CD4-positive, alpha-beta T cell treated with Interleukin-10 for 1 hour (primary cell): ENCODE results near the gene NEURL3.

Experiments used
- DNase-seq: peaks from one replicate; pipeline ENCODE4 v3.0.0-alpha.2; 2020

NEURL3 gene

DNA sequence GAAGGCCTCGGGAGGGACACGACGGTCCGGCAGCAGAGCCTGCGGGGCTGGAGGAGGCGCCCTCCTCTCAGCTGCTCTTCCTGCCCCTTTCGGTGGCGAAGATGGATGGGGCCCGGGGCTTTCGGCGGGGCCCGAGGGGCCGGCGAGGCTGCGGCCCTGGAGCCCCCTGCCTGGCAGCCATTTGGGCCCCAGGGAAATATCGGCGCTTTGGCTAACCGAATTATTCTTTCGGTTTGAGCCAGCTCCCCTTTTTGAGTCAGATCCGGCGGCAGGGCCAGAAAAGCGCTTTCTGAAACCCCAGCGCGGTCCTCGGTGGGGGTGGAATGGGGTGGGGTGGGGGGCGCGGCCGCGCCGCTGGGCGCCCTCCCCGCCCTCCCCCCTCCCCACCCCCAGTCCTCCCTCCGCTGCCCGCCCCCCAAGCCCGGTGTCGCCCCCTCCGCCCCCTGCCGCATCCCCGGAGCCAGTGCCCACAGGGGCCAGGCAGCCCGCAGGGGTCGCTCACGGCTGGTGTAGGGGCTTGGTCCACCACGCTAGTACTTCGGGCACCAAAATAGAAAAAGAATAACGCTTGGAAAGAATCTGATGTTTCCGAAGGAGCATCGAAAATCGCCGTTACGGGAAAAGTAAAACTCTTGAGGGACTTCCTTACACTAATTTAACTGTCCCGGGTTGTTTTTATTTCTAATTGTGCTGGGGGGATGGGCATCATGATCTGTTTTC is 22.3 kb upstream of the NEURL3 start:
- DNase-seq, result peak; percentile 66

DNA sequence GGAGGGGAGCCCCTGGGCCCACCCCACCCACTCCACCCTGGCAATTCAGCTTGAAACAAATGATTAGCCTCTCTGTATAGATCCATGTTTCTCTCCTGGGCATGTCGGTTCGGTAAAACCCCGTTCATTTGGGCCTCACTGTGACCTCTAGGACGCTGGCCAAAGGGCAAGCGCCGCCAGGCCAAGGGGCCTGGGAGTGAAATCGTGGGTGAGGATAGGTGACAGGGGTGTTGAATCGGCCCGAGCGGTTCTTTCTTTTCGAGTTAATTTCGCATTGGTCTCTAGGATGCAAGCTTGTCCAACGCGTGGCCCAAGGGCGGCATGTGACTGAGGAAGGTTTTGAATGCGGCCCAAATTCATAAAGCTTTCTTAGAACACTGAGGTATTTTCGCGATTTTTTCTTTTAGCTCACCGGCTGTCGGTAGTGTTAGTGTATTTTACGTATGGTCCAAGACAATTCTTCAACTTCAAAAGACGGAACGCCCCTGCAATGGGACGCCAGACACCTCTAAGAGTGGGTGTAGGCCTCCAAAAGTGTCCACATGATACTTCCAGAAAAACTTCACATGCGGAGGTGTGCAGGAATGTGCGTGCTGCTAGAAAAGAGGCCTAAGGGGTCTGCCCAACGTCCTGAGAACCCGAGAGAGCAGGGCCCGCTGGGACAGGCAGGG is 21.6 kb upstream of the NEURL3 start:
- DNase-seq, result no peak

DNA sequence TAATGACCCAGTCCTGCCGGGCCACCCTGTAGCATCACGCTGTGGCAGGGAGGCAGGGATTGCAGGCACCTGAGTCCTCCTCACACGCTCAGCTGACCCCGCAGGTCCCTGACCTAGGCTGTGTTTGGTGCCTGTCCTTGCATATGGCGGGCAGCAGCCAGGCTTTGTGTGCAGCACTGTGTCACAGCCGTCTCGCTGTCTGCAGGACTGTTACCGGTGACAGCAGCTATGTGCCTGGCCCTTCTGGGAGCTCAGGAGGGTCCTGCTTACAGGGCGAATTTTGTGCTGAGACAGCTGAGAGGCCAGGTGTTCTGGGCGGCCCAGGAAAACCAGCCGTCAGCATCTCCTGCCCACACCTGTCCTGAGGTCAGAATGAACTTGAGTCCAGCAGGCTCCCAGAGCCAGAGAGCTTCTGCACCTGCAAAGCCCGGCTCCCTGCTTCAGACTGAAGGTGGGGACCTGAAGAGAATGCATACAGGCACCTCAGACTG is 21.0 kb upstream of the NEURL3 start:
- no peak for DNase-seq

DNA sequence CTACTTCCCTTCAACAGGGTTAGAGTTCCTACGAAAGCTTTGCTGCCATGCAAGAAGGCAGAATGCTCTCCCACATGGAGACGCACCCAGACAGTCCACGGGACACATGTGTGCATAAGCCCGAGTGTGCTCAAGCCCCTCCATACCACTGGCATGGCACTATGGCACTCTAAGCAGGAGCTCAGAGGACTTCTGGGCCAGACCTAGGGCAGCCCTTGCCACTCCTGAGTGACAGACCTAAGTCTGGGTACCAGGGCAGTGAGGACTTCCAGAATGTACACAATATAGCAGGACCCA is 20.0 kb upstream of the NEURL3 start:
- no peak for DNase-seq

DNA sequence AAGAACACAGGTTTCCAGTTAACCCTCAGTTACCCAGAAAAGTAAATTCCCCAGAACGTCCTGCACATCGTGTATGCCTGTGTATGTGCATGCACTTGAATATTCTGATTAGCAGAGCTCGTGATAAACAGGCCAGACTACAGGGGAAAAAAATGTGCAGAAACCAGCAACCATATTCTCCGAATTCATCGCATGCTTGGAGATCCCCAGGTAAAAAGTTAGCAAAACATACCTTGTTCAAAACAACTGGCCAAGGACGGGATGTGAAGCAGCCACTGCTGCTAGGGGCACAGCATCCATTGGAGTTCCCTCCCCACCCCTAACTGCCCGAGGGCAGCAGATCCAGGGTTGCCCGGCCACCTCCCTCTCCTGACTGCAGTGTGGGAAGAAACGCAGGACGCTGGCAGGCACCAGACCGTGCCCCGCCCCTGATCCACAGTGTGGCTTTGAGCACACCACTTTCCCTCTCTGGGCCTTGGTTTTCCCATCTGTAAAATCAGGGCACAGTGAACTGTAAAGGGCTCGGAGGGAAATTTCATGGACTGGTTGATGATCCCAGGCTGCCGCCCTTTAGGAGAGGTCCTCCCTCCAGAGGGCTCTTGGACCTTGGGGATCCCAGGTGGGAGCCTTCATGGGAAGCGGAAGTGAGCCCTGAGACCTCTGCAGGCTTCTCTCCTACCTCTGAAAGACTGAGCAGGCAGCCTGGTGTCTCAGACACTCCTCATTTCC is 19.5 kb upstream of the NEURL3 start:
- no peak for DNase-seq

DNA sequence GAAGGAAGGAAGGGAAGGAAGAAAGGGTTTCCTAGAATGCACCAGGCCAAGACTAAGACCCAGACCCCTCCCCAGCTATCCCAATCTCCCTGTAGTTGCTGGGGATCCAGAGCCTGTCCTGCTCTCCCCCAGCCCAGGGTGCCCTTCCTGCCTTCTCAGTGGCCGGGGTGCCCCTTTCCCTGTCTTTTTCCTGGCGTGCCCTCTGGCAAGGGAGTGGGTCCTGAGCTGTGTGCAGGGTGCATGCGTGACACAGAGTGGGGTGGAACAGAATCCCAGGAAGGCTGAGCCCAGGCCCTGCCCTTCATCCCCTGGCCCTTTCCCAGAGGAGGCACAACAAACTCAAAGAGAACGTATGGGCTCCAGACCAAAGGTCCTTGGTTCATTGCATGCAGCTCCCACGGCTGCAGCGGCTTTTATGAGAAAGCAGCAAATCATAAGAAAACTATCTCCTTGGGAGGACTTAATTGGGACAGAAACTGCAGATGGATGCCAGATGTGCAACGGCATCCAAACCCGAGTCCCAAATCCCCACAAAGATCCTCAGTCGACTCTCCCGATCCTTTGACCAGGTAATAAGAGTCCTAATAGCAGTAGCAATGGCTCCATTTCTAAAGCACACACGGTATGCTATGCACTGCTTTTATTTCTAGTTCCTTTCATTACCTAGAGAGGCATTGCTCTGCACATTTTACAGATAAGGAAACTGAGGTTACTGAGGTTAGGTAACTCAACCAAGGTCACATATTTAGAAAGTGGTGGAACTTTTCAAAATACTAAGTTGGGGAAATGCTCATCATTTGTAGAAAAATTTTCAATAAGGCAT is 18.7 kb upstream of the NEURL3 start:
- DNase-seq, result no peak

DNA sequence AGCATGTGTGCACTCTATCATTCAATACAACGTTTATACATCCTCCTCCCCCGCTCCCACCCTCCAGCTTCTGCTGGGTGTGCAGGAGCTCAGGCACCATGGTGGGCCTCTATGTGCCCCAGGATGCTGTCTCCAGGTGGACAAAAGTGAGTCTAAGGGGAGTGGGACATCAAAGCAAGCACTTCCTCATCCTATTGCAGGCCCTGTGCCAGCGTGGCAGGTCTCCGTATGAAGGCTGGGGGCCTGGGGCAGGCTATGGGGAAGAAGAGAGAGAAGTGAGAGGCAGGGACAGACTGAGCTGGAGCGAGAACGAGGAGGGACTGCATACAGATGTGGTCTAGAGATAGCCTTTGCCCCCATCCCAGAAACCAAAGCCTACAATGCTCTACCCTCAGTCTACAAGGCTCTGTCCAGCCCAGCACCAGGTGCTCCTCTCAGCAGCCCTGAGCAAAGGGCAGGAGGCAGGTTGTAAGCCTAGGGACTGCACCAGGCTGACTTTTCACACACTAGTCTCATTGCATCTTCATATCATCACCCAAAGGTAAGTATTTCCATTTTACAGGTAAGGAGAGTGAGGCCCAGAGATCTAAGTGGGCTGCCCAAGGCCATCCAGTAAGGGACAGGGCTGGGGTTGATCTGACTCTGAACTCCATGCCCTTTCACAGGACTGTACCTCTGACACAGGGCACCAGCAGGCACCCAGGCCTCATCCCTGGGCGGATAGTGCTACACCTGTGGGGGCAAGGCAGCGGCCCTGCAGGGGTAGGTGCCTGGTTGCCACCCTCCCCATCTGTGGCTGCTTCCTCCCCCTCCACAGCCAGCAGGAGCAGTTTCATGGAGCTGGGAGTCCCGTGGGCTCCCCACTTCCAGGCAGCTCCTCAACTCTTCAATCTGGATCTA is 17.4 kb upstream of the NEURL3 start:
- no peak for DNase-seq

DNA sequence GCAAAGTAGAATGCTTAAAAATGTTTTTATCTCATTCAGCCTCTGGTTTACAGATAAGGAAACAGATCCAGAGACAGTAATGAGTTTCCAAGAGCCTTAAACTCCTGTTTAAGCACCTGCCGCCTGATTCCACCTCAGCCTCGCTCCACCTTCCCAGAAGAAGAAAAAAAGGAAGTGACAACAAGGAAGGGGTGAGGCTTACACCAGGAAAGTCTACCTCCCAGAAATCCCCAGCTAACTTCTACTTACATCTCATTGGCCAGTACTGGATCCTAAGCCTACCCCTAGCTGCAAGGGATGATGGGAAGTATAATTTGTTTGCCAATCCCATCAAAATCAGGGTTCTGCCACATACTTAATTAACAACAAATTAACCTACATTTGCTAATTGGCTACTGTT is 16.1 kb upstream of the NEURL3 start:
- no peak for DNase-seq

DNA sequence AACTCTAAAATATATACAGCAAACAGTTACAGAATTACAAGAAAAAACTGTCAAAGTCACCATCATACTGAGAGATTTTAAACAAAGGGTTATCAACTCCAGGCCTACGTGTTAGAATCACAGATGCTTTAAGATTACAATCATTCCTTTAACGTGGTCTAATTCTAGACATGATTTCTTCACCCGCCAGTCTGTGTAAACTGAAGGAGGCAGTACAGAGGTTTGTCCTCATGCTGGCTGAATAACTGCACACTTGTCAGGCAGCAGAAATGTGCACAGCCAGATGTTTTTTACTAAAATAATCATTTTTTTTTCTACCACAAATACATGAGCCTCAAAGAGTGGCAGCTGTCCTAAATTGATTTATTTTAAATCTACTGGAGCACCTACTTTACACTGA is 15.5 kb upstream of the NEURL3 start:
- no peak for DNase-seq

DNA sequence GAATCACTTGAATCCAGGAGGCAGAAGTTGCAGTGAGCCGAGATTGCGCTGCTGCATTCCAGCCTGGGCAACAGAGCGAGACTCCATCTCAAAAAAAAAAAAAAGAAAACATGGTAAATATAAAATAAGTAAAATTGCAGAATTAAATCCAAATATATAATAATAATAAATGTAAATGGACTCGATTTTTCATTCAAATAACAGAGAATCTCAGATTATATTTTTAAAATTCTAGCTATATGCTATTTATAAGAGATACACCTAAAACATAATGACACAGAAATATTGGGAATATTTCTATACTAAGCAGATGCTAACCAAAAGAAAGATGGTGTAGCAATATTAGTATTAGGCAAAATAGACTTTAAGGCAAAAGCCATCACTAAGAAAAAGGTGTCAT is 15.1 kb upstream of the NEURL3 start:
- DNase-seq, result no peak

DNA sequence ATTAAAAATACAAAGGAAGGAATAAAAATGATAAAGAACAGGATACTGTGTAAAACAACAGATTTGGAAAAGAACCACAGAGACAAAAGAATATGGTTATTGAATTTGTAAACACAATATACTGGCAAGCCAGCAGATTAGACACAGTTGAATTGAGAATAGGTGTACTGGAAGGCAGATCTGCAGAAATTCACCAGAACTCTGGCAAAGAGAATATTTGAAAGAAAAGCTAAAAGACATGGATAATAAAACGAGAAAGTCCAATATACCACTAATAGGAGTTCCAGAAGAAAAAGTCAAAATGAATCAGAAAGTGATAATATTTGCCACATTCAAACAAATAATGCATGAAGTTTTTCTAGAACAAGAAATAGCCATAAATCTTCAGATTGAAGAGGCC is 11.9 kb upstream of the NEURL3 start:
- DNase-seq, result no peak

DNA sequence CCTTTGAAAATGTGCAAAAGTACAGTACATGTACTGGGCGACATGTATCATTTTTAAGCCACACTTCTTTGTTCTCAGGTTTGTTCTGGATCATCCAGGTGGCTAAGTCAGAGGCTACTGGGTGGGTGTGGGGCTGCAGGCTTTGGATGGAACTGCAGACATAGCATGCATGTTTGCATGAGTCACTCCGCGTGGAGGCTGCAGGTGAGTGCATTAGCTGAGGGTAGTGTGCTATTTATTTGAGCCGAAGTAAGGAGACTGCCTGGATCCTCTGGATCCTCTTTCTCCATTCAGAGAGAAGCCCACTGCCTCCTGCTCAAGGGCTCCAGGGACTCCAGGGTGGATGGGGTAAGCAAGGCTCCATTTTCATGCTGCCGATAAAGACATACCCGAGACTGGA is 9.4 kb upstream of the NEURL3 start:
- no peak for DNase-seq

DNA sequence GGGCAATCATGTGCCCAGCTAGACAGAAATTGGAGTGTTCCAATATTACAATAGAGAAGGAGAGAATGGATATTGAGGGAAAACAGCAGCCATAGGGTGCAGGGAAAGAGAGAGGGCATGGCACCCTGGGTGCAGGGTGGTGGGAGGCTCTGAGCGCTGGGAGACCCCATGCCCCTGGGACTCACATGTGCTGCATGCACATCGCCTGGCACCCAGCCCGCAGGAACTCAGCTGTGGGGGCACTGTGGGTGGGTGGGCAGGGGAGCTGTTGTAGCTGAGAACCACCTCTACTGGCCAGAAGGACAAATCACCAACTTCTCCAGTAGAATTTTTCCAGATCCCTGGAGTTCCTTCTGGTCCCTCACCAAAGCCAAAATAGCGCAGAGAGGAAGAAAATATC is 7.2 kb upstream of the NEURL3 start:
- no peak for DNase-seq

DNA sequence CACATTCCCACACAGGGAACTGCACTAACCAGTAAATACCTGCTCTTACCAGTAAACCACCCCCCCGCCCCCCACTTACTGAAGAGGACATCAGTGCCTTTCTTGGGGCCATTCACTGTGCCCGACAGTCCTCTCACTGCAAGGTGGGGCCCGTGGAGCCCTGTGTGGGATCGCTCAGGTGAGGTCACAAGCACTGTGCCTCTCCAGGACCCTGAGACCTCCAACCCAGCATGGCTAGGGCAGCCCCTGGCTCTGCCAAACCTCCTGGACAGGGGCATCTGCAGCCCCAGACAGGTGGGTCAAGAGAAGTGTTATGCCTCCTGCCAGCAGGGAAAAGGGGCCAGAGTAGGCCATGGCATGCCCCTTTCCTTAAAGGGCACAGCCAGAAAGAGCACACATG is 6.7 kb upstream of the NEURL3 start:
- DNase-seq, result no peak

DNA sequence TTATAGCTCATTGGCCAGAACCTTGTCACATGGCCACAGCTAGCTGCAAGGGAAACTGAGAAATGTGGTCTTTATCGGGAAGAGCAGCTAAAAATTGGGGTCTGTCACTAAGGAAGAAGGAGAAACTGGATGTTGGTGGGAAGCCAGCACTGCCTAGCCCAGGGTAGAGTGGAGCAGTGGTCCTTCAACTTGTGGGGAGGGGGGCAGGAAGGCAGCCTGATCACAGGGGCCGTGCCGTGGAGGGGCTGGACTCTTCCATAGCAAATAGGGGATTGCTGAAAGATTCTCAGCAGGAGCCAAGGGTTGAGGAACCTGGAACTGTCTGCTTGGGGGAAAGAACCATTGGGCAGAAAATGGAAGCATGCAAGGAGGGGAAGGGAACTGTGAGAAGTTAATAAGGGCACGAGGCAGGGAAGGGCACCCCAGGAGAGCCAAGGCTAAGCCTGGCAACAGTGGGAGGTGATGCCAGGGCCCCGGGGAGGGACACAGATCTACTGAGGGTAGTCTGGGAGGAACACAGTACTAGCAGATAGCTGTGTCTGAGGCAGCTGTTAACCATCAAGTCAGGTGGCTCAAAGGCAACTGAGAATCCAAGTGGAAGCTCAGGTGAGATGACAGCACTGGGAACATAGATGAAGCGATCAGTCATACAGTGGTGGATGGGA is 5.9 kb upstream of the NEURL3 start:
- no peak for DNase-seq

DNA sequence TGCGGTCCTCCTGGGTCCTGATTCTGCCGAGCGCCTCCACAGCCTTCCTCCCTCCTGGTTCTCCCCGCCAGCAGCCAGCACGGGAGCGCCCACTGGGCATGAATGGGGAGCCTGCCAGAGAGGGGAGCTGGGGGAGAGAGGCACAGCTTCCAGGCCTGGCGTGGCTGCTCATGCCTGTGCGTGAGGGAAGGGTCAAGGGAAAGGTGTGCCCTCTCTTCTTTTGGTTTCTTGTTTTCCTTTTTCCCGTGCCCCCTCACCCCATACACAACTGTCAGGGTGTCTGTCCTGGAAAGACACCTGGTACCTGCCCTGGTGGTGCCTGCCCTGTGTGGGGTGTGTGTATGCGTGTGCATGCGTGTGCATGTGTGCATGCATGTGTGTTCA is 4.7 kb upstream of the NEURL3 start:
- no peak for DNase-seq

DNA sequence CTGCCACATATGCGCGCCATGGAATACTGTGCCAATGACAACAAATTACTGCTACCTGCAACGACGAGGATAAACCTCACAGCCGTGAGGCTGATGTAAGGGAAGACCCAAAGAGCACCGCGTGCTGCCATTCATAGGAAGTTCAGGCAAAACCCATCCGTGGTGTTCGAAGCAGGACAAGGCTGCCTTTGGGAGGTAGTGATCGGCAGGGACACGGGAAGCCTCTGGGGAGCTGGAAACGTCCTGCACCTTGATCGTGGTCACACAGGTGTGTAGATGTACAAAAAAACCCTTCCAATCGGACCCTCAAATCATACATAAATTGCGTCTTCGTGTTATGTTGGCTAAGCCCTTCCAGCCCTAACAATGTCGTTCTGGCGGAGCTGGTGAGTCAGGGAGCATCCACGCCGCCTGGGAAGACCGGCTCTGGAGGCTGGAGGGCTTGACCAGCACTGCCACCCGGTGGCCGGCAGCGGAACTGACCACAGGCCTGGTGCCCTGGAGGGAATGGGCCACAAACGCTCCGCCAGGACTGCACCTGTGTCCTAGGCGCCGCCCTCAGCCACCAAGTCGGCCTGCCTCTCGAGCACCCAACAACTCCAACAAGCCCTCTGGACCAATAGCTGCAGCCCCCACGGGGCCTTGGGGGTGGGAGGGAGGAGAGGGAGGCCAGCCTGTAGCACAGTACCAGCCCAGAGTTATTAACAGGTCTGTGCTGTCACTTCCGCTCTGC is 4.1 kb upstream of the NEURL3 start:
- peak; percentile 59 for DNase-seq

DNA sequence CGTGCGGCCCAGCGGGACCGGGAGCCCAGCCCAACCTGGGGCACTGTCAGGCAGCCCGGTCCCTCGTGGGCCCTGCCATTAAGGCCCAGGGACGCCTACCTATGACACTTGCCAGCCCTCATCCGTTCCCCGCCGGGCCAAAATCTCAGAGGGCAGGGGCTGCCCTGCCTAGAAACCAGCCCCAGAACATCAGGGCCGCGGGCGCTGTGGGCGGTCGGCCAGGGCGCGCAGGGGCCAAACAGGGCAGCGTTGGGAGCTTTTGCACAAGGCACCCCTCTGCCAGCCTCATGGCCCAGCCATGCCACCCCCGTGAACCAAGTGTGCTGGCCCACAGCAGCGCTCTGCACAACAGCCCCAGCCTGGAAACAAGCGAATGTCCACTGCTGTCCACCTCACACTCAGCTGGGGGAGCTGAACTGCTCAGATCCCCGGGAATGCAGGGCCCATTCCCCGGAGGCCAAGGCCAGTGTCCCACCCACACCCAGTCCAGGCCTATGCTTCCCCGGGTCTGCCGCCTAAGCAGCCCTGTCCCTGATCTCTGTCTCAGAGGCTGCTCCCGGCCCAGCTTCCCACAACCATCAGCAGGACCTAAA is 3.5 kb upstream of the NEURL3 start:
- no peak for DNase-seq

DNA sequence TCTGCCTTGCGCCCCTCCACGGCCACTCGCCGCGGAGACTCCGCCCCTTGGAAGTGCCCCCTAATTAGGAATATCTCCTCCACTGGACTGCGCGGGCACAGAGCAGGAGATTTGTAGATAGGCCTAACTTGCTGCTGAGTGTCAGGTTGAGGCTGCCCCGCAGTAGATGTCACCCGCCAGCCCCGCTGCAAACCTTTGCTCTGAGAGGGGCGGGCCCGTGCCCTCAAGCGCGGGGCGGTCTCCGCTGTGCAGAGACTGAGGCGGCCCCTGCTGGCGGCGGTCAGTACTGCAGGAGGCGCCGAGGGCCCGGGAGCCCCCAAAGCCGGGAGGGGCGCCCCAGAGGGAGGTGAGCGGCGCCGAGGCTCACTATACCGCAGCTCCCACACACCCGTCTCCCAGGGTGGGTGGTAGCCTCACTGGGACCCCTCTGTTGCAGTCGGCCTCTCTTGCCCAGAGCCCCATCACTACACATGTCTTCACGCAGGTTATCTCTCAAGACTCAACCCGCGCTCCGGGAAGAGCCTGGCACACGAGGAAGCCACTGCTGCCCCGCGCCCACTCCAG is 2.9 kb upstream of the NEURL3 start:
- peak; percentile 88 for DNase-seq

DNA sequence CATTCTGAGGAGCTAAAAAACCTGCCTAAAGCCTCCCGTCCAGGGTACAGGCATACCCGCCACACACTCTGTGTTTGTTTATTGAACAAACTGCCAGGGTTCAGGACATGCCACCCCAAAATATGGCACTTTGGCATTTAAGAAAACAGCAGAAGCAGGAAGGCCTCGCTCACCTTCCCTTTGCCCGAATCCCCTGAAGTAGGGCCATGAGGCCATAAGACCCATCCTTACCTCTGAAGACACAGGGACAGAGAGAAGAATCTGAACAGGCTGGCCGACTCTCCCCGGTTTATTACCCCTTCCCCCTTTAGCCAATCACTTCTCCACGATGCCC is 1.7 kb upstream of the NEURL3 start:
- DNase-seq, result no peak
